K562 (cell line): ENCODE measurements around the gene HOXC10. TPM values are rescaled to one million over a fixed set of nuclear protein-coding genes. Genes with fewer than 3 reads are reported as not detected.

ENCODE experiments used
- DPF2 ChIP-seq: fragments of 450-650 bp; IDR thresholded peaks from 2 replicates; pipeline ENCODE4 v1.6.1; 2016
- ETV1 ChIP-seq: fragments of 450-650 bp; conservative IDR thresholded peaks from 2 replicates; pipeline ENCODE4 v1.6.1; 2016; ENCODE audit warnings: missing genetic modification characterization, control low read depth, low read depth, missing compliant biosample characterization
- HNRNPH1 ChIP-seq: fragments of 200-400 bp; formaldehyde crosslinking; optimal IDR thresholded peaks from 2 replicates; pipeline ENCODE3; 2017; ENCODE audit warnings: low read depth, mild to moderate bottlenecking, low read length, moderate library complexity
- JUN ChIP-seq, 2 experiments: sonication (generic) in 1 of 2; formaldehyde crosslinking in 1 of 2; IDR thresholded peaks; 2 replicates each; pipeline versions ENCODE4 v1.6.1 to v1.8.0; 2012 to 2022; ENCODE audit warnings: borderline replicate concordance in 2 of 2, mild to moderate bottlenecking in 2 of 2, improper control_type of control experiment in 1 of 2, low read depth in 1 of 2, low read length in 1 of 2, missing genetic modification reagents in 1 of 2
- KDM5B ChIP-seq: fragments of 200-600 bp; sonication (generic); IDR thresholded peaks from 2 replicates; pipeline ENCODE4 v1.6.1; 2012; ENCODE audit warnings: low read depth, mild to moderate bottlenecking, moderate library complexity, low read length, control low read depth, inconsistent platforms; ENCODE audit not compliant: insufficient replicate concordance
- NFIC ChIP-seq: fragments of 450-650 bp; IDR thresholded peaks from 2 replicates; pipeline ENCODE4 v1.6.1; 2017; ENCODE audit warnings: mild to moderate bottlenecking, inconsistent platforms
- POLR2AphosphoS5 ChIP-seq: IDR thresholded peaks from 2 replicates; pipeline ENCODE4 v1.6.1; 2011; ENCODE audit warnings: mild to moderate bottlenecking, low read depth, low read length, moderate library complexity; ENCODE audit not compliant: control insufficient read depth, insufficient read depth
- RBM39 ChIP-seq: fragments of 200-400 bp; formaldehyde crosslinking; optimal IDR thresholded peaks from 2 replicates; pipeline ENCODE3; 2018; ENCODE audit warnings: low read depth, low read length
- RCOR1 ChIP-seq, 2 experiments: IDR thresholded peaks; 2 replicates each; pipeline ENCODE4 v1.6.1; 2012; ENCODE audit warnings: low read depth in 2 of 2, low read length in 2 of 2, borderline replicate concordance in 1 of 2, improper control_type of control experiment in 1 of 2
- SMARCE1 ChIP-seq: fragments of 450-650 bp; IDR thresholded peaks from 2 replicates; pipeline ENCODE4 v1.7.1; 2016; ENCODE audit warnings: mild to moderate bottlenecking
- STAT5A ChIP-seq: IDR thresholded peaks from 2 replicates; pipeline ENCODE4 v1.6.1; 2012; ENCODE audit warnings: low read length, inconsistent platforms, borderline replicate concordance
- SUPT5H ChIP-seq: fragments of 450-650 bp; IDR thresholded peaks from 2 replicates; pipeline ENCODE4 v1.6.1; 2016
- ZBTB11 ChIP-seq, 3 experiments: fragments of 200-800 bp in 1 of 3; fragments of 250-450 bp in 1 of 3; fragments of 450-650 bp in 1 of 3; sonication (Bioruptor Pico) in 1 of 3; sonication (Bioruptor generic) in 1 of 3; formaldehyde crosslinking in 1 of 3; IDR thresholded peaks; 2 replicates each; pipeline versions ENCODE4 v1.6.1 to v1.8.0; 2016 to 2022; ENCODE audit warnings: mild to moderate bottlenecking in 2 of 3, missing genetic modification characterization in 2 of 3, missing compliant biosample characterization in 1 of 3, moderate library complexity in 1 of 3
- ZNF592 ChIP-seq: fragments of 450-650 bp; IDR thresholded peaks from 2 replicates; pipeline ENCODE4 v1.6.1; 2017; ENCODE audit warnings: antibody characterized with exemption, mild to moderate bottlenecking
- polyA plus RNA-seq, 8 experiments: library from polyadenylated mRNA; depleted of rRNA in 4 of 8; stranded (reverse) in 5 of 8; unstranded in 3 of 8; fragments of >200 nt; fragmentation: Nextera tagmentation in 2 of 8; fragmentation: Illumina TruSeq in 1 of 8; extraction: Ambion mirVana in 2 of 8; extraction: Trizol in 1 of 8; gene quantifications; 2 replicates each; pipeline versions ENCODE4 v1.2.1 to v1.2.3, GENCODE V29; 2011 to 2014; ENCODE audit warnings: inconsistent platforms in 1 of 8, missing spikeins in 1 of 8
- total RNA-seq, 7 experiments: library from RNA; depleted of rRNA in 6 of 7; stranded (reverse); fragments of >200 nt in 6 of 7; fragmentation: Illumina TruSeq in 2 of 7; extraction: Trizol in 2 of 7; gene quantifications; 2 replicates each; pipeline versions ENCODE4 v1.2.1 to v1.2.3, GENCODE V29; 2011 to 2021; ENCODE audit warnings: low replicate concordance in 1 of 7

HOXC10 gene
- total and polyA plus RNA-seq, 9 of the 15 experiments (the other 6 are each of a cell fraction or from before 2014, with no cell fraction given), result 0.13 to 0.77 (median 0.35) TPM; not detected in 2

- TF ChIP-seq SMARCE1 (no peak), JUN (IDR thresholded peaks at IDR 0.05; ENCODE audit: borderline replicate concordance, low read depth, low read length) (no peak), JUN (CRISPR knock-in tag; IDR thresholded peaks at IDR 0.05; ENCODE audit: borderline replicate concordance) (no peak), SUPT5H (peak; percentile 85), ZNF592 (peak; percentile 27; the same call in 1 of the 2 replicates), ZBTB11 (CRISPR knock-in tag; IDR thresholded peaks at IDR 0.05) (peak in 2 of 3 experiments; percentile 74 to 85; a peak in 4 of 6 replicates), KDM5B (peak; percentile 83), HNRNPH1 (no peak), DPF2 (peak; percentile 17; the same call in 1 of the 2 replicates), POLR2AphosphoS5 (peak; percentile 84), RBM39 (no peak), STAT5A (no peak), RCOR1 (IDR thresholded peaks at IDR 0.05; ENCODE audit: borderline replicate concordance in 1 of 2, low read depth in 2 of 2, low read length in 2 of 2) (no peak; a peak in 1 of 4 replicates), NFIC (0 out of 2 replicates have a peak, but pooled peaks have one; percentile 35), ETV1 (tag) (peak; percentile 89)
Measured at GRCh38 chr12:53995378-53996239, 10.7 kb downstream of the HOXC10 start (continued).
